Measurements from ENCODE around the gene MLC1.
A peak's percentile ranks its signal among the peaks of the same experiment; 100 is the strongest.

Gene MLC1

DNA sequence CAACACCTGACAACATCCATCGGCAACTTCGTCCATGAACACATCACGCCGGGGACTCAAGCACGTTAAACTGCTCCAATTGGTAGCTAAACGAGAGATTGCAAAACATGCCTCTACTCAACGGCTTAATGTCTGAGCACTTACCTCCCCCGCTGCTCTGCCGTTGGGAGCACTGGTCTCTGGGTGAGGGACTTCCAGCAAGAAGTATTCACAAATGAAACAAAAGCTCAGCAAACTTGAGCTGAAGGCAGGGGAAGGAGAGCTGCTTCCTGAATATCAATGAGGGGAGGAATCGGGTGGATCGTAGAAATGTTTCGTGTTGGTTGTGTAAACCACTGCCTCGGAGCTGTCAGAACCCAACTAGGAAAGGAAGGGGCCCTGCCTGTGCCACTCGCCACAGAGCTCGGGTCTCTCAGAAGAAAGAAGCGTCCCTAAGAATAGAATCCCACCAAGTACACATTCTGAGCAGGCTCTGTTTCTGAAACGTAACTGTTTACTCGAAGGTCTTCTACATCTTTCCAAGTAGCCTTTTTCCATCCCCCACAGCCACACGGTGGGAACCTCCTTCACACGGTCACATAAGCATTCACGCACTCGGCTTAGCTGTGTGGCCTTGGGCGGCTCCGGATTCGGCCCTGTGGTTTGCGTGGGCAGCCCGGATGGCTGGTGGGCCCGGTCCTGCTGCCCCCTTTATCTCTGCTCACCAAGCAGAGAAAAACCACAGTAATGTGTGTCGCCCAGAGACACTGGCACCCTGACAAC, at the start of gene MLC1:
Gene MLC1 (minus strand): TSS at position 216 of the 762 bp plus-strand sequence. CDS start 524 bp downstream, outside the sequence.
- peak within 1 kb of the TSS; percentile 50 for H3K27ac Mint-ChIP-seq
- H3K4me3 Mint-ChIP-seq: no peak within 1 kb of the TSS
- peaks cover 7% of the 10 kb centered on the region for H3K27me3 Mint-ChIP-seq
- peaks cover 2% of the 10 kb centered on the region for H3K4me1 Mint-ChIP-seq (ENCODE audit: low read depth)
- H3K9me3 Mint-ChIP-seq (ENCODE audit: low read depth): no peaks in the 10 kb centered on the region
- no peaks in the 10 kb centered on the region for H3K36me3 Mint-ChIP-seq

GRCh38 chr22:50134481-50134880, 49.3 kb upstream of the MLC1 start:
- Mint-ChIP-seq H3K36me3 (no peaks in the 10 kb centered on the region), H3K4me3 (no peak overlapping the region), H3K27me3 (peaks cover 22% of the 10 kb centered on the region), H3K4me1 (ENCODE audit: low read depth) (no peaks in the 10 kb centered on the region), H3K9me3 (ENCODE audit: low read depth) (no peaks in the 10 kb centered on the region), H3K27ac (no peak overlapping the region)

DNA sequence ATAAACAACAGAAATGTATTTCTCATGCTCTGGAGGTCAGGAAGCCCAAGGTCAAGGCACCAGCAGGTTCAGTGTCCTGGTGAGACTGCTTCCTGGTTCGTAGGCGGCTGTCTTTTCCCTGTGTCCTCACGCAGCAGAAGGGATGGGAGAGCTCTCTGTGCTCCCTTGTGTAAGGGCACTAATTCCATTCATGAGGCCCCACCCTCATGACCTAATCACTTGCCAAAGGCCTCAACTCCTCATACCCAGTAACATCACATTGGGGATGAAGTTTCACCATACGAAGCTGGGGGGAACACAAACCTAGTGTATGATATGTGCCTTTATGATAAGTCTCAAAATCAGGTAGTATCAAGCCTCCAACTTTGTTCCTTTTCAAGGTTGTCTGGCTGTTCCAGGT, 46.7 kb upstream of the MLC1 start:
- Mint-ChIP-seq H3K27me3 (peaks cover 17% of the 10 kb centered on the region), H3K4me1 (ENCODE audit: low read depth) (no peaks in the 10 kb centered on the region), H3K9me3 (ENCODE audit: low read depth) (no peaks in the 10 kb centered on the region), H3K36me3 (no peaks in the 10 kb centered on the region), H3K4me3 (no peak overlapping the region), H3K27ac (no peak overlapping the region)

- Mint-ChIP-seq H3K27me3 (peaks cover 12% of the 10 kb centered on the region), H3K4me1 (ENCODE audit: low read depth) (no peaks in the 10 kb centered on the region), H3K9me3 (ENCODE audit: low read depth) (peaks cover 3% of the 10 kb centered on the region), H3K36me3 (peaks cover under 1% of the 10 kb centered on the region), H3K4me3 (no peak overlapping the region), H3K27ac (no peak overlapping the region)
Observed at GRCh38 chr22:50129121-50129736, 44.0 kb upstream of the MLC1 start.

DNA sequence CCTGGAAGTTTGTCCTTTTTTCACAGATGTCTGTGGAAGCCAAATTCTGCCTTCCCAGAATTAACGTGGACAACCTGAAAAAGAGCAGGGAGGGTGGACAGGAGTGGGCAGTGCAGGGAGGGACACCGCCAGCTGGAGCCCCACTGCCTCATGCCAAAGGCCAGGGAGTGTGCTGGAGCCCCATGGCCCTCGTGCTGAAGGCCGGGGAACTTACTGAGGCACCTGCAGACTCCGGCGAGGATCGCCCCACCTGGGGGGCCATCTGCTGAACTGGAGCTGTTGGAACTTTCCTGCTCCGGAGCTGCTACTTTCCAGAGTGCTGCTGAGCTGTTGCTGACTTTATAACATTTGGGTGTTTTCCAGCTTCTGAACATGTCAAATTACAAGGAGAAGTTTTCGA, 39.8 kb upstream of the MLC1 start:
- Mint-ChIP-seq H3K9me3 (ENCODE audit: low read depth) (peaks cover 16% of the 10 kb centered on the region), H3K4me3 (no peak overlapping the region), H3K27ac (no peak overlapping the region), H3K36me3 (peaks cover 8% of the 10 kb centered on the region), H3K4me1 (ENCODE audit: low read depth) (no peaks in the 10 kb centered on the region), H3K27me3 (peaks cover 2% of the 10 kb centered on the region)

- no peak overlapping the region for H3K27ac Mint-ChIP-seq
- peaks cover 16% of the 10 kb centered on the region for H3K9me3 Mint-ChIP-seq (ENCODE audit: low read depth)
- H3K36me3 Mint-ChIP-seq: peaks cover 8% of the 10 kb centered on the region
- H3K27me3 Mint-ChIP-seq: peaks cover 2% of the 10 kb centered on the region
- no peak overlapping the region for H3K4me3 Mint-ChIP-seq
- H3K4me1 Mint-ChIP-seq (ENCODE audit: low read depth): no peaks in the 10 kb centered on the region
Observed at GRCh38 chr22:50123119-50123518, 37.9 kb upstream of the MLC1 start.

DNA sequence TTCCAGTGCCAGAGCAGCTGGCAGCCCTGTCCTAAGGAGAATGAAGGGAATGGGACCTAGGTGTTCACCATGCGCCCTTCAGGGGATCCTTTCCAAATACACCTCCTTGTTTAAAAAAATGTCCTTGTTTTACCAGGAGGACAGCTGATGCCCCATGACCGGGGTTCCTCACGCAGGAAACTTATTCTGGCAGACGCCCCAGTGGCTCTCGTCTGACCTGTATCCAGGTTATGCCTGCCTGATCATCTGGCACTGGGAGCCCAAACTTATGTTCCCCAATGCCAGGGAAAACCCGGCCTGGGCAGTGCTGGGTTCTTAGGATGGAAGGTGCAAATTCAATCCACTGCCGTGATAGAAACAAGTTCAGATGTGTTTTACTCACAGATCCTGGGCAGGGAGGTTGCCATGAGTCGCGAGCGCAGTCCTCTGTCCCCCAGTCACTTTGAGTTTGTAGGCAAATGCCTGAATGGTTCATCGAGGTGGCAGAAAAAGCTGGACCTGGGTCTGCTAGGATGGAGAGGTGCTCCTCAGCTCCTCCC, 36.0 kb upstream of the MLC1 start:
- peaks cover 16% of the 10 kb centered on the region for H3K9me3 Mint-ChIP-seq (ENCODE audit: low read depth)
- H3K36me3 Mint-ChIP-seq: peaks cover 8% of the 10 kb centered on the region
- H3K4me3 Mint-ChIP-seq: no peak overlapping the region
- H3K4me1 Mint-ChIP-seq (ENCODE audit: low read depth): no peaks in the 10 kb centered on the region
- peaks cover 2% of the 10 kb centered on the region for H3K27me3 Mint-ChIP-seq
- no peak overlapping the region for H3K27ac Mint-ChIP-seq

DNA sequence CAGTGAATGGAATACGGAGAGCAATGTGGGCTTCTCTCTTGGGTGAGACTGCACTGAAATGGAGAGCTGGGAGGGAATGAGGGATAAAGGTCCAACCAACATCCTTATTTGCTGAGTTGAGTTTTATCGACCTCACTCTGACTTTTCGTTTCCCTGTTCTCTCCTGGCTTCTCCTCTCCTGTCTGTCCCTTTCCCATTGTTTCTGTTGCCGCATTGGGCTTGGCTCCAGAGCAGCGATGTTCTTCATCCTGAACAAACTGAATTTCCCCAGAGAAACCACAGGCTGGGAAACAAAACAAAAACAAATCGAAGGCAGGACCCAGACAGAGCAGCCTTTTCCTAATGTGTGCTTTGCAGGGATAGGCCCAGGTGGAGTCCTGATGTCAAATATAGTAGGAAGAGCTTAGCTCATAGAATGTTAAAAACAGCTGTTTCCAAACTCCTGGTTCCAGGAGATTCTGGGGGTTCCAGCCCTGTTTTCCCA, 34.6 kb upstream of the MLC1 start:
- Mint-ChIP-seq H3K36me3 (peaks cover 8% of the 10 kb centered on the region), H3K4me1 (ENCODE audit: low read depth) (no peaks in the 10 kb centered on the region), H3K9me3 (ENCODE audit: low read depth) (peaks cover 16% of the 10 kb centered on the region), H3K27ac (no peak overlapping the region), H3K4me3 (no peak overlapping the region), H3K27me3 (peaks cover 2% of the 10 kb centered on the region)

- H3K27ac Mint-ChIP-seq: no peak overlapping the region
- H3K4me3 Mint-ChIP-seq: no peak overlapping the region
- H3K27me3 Mint-ChIP-seq: peaks cover 2% of the 10 kb centered on the region
- H3K9me3 Mint-ChIP-seq (ENCODE audit: low read depth): peaks cover 13% of the 10 kb centered on the region
- H3K4me1 Mint-ChIP-seq (ENCODE audit: low read depth): no peaks in the 10 kb centered on the region
- peaks cover 7% of the 10 kb centered on the region for H3K36me3 Mint-ChIP-seq
Observed at GRCh38 chr22:50119169-50119767, 34.0 kb upstream of the MLC1 start.

DNA sequence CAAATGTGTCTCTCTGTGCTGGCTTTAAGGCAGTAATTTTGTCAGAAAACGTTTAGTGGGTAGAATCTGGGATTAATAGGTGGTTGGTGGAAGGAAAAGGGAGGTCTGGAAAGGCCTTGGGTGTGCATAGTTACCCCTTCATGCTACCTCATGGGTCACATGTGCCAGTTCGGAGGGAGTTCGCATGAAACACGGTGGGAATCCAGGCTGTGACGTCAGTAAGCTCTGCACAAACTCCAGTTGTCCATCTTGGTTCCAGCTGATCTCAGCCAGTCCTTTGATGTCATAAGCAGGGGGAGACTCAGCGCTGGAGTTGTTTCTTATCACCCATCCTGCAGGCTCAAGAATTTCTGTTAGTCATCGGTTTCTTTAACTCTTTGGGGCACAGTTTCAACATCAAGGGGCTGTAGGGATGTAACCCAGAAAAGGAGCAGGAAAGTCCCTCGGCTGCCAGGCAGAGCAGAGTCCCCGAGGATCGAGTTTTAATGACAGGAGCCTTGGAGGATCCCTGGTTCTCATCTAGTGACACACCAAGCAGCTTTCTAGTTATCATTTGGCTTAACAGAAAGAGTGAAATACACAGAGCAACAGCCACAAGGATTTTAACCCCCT, 33.4 kb upstream of the MLC1 start:
- no peak overlapping the region for H3K27ac Mint-ChIP-seq
- H3K4me1 Mint-ChIP-seq (ENCODE audit: low read depth): no peaks in the 10 kb centered on the region
- peaks cover 7% of the 10 kb centered on the region for H3K9me3 Mint-ChIP-seq (ENCODE audit: low read depth)
- H3K36me3 Mint-ChIP-seq: peaks cover 3% of the 10 kb centered on the region
- peaks cover 2% of the 10 kb centered on the region for H3K27me3 Mint-ChIP-seq
- no peak overlapping the region for H3K4me3 Mint-ChIP-seq

- no peaks in the 10 kb centered on the region for H3K36me3 Mint-ChIP-seq
- peaks cover under 1% of the 10 kb centered on the region for H3K4me1 Mint-ChIP-seq (ENCODE audit: low read depth)
- H3K9me3 Mint-ChIP-seq (ENCODE audit: low read depth): peaks cover 5% of the 10 kb centered on the region
- H3K4me3 Mint-ChIP-seq: no peak overlapping the region
- H3K27me3 Mint-ChIP-seq: peaks cover 2% of the 10 kb centered on the region
- H3K27ac Mint-ChIP-seq: no peak overlapping the region
Observed at GRCh38 chr22:50118129-50118528, 32.9 kb upstream of the MLC1 start.

DNA sequence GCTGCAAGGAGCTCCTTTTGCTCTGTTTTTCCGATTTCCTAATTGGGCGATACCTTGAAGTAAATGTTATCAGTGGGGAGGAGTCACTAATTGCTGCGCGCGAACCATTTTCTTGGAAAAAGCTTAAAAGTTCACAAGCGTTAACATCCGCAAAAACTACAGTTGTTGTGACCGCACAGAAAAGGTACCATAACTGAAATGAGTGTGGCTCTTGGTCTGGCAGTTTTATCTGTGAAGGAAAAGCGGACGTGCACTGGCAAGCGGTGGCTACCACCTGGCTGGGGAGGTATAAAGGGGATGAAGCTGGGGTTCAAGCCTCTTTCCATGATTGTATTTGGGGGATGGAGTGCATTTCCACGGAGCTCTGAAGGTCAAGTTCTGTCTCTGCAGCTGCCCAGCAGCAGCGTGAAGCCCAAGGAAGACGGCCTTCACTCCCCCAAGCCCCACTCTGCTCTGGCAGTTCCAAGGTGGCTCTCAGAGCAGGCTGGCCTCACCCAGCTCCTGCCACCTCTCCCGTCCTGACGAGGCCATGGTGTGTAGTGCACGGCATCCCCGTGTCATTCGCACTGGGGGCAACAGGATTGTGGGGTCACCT, 32.0 kb upstream of the MLC1 start:
- peaks cover 2% of the 10 kb centered on the region for H3K9me3 Mint-ChIP-seq (ENCODE audit: low read depth)
- H3K36me3 Mint-ChIP-seq: no peaks in the 10 kb centered on the region
- H3K4me1 Mint-ChIP-seq (ENCODE audit: low read depth): peaks cover 9% of the 10 kb centered on the region
- no peak overlapping the region for H3K27ac Mint-ChIP-seq
- H3K27me3 Mint-ChIP-seq: peaks cover 2% of the 10 kb centered on the region
- no peak overlapping the region for H3K4me3 Mint-ChIP-seq

DNA sequence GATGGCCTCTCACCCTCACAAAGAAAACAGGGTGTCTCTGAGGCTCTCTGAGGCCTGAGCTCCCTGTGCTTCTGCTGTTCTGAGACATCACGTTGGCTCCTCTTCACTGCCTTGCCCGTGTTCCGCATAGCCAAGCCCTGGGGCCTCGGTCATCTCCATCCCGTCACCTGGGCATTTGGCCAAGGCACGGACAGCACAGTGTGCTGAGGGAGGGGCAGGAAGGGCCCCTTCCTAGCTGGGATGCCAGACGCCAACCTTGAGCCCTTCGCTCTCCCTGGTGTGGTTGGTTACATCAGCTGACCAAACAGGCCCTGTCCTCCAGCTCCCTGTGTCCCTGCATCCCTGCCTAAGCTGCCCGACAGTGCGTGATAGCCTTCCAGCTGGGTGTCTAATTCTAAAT, 30.5 kb upstream of the MLC1 start:
- H3K4me3 Mint-ChIP-seq: no peak overlapping the region
- no peaks in the 10 kb centered on the region for H3K27me3 Mint-ChIP-seq
- no peaks in the 10 kb centered on the region for H3K9me3 Mint-ChIP-seq (ENCODE audit: low read depth)
- peaks cover 20% of the 10 kb centered on the region for H3K4me1 Mint-ChIP-seq (ENCODE audit: low read depth)
- H3K27ac Mint-ChIP-seq: no peak overlapping the region
- H3K36me3 Mint-ChIP-seq: no peaks in the 10 kb centered on the region

- H3K27ac Mint-ChIP-seq: no peak overlapping the region
- no peaks in the 10 kb centered on the region for H3K9me3 Mint-ChIP-seq (ENCODE audit: low read depth)
- H3K36me3 Mint-ChIP-seq: no peaks in the 10 kb centered on the region
- H3K27me3 Mint-ChIP-seq: no peaks in the 10 kb centered on the region
- H3K4me1 Mint-ChIP-seq (ENCODE audit: low read depth): peaks cover 20% of the 10 kb centered on the region
- H3K4me3 Mint-ChIP-seq: no peak overlapping the region
Observed at GRCh38 chr22:50114221-50115021, 29.2 kb upstream of the MLC1 start.
